ENCODE results near the gene GAD2. TPM values are rescaled to one million over a fixed set of nuclear protein-coding genes. Genes with fewer than 3 reads are reported as not detected.

The GAD2 gene
- total RNA-seq, 1 donor from 2014 or later: 0.41 TPM

- H3K79me2 ChIP-seq (ENCODE audit: low read depth): no peaks in the 10 kb centered on the region
- no peaks in the 10 kb centered on the region for H3K9me3 ChIP-seq (ENCODE audit: low read depth)
- H3K27ac Mint-ChIP-seq: no peak overlapping the region
- TF ChIP-seq EZH2phosphoT487 (IDR thresholded peaks at IDR 0.05) (no peak), EZH2 (IDR thresholded peaks at IDR 0.05) (no peak), CTCF (IDR thresholded peaks at IDR 0.05) (no peak)
- no peak overlapping the region for H3K27ac ChIP-seq
- no peaks in the 10 kb centered on the region for H3K4me1 ChIP-seq
- H3K9ac ChIP-seq: no peak overlapping the region
- H2AFZ ChIP-seq (replicated peaks): no peak overlapping the region
- no peaks in the 10 kb centered on the region for H4K20me1 ChIP-seq (ENCODE audit: low read depth)
- no peaks in the 10 kb centered on the region for H3K27me3 Mint-ChIP-seq (ENCODE audit: insufficient read depth, low read depth)
- no peak overlapping the region for H3K4me3 ChIP-seq
- H3K4me1 Mint-ChIP-seq: peaks cover under 1% of the 10 kb centered on the region
- no peak overlapping the region for H3K4me3 Mint-ChIP-seq
- no peak for DNase-seq (ENCODE audit: low spot score)
- H3K27me3 ChIP-seq: no peaks in the 10 kb centered on the region
- no peaks in the 10 kb centered on the region for H3F3A ChIP-seq (ENCODE audit: low read depth)
- no peak overlapping the region for H3K4me2 ChIP-seq
- H3K9me3 Mint-ChIP-seq: no peaks in the 10 kb centered on the region
- H3K36me3 Mint-ChIP-seq: peaks cover 2% of the 10 kb centered on the region
- no peaks in the 10 kb centered on the region for H3K36me3 ChIP-seq
These were observed 19.3 kb upstream of the GAD2 start for GRCh38 chr10:26197248-26197647.

GRCh38 chr10:26198119-26198518 is 18.5 kb upstream of the GAD2 start:
- Histone ChIP-seq H3K9ac (no peak overlapping the region), H3K4me1 (no peaks in the 10 kb centered on the region), H3K36me3 (no peaks in the 10 kb centered on the region), H3K79me2 (ENCODE audit: low read depth) (no peaks in the 10 kb centered on the region), H3K27ac (no peak overlapping the region), H3K4me2 (no peak overlapping the region), H3K9me3 (ENCODE audit: low read depth) (no peaks in the 10 kb centered on the region), H3F3A (ENCODE audit: low read depth) (no peaks in the 10 kb centered on the region), H2AFZ (replicated peaks) (no peak overlapping the region), H3K4me3 (no peak overlapping the region), H3K27me3 (no peaks in the 10 kb centered on the region), H4K20me1 (ENCODE audit: low read depth) (no peaks in the 10 kb centered on the region)
- no peaks in the 10 kb centered on the region for H3K4me1 Mint-ChIP-seq
- no peak overlapping the region for H3K27ac Mint-ChIP-seq
- TF ChIP-seq EZH2 (IDR thresholded peaks at IDR 0.05): no peak
- no peak for TF ChIP-seq EZH2phosphoT487 (IDR thresholded peaks at IDR 0.05)
- no peak for TF ChIP-seq CTCF (IDR thresholded peaks at IDR 0.05)
- no peaks in the 10 kb centered on the region for H3K9me3 Mint-ChIP-seq
- peaks cover 2% of the 10 kb centered on the region for H3K36me3 Mint-ChIP-seq
- H3K27me3 Mint-ChIP-seq (ENCODE audit: insufficient read depth, low read depth): no peaks in the 10 kb centered on the region
- DNase-seq (ENCODE audit: low spot score): no peak
- no peak overlapping the region for H3K4me3 Mint-ChIP-seq

GRCh38 chr10:26199841-26200240 is 16.7 kb upstream of the GAD2 start:
- H3K36me3 ChIP-seq: no peaks in the 10 kb centered on the region
- H4K20me1 ChIP-seq (ENCODE audit: low read depth): no peaks in the 10 kb centered on the region
- no peaks in the 10 kb centered on the region for H3K27me3 ChIP-seq
- no peaks in the 10 kb centered on the region for H3K4me1 ChIP-seq
- H3K9me3 ChIP-seq (ENCODE audit: low read depth): no peaks in the 10 kb centered on the region
- Mint-ChIP-seq H3K27me3 (ENCODE audit: insufficient read depth, low read depth) (no peaks in the 10 kb centered on the region), H3K4me3 (no peak overlapping the region), H3K36me3 (peaks cover 2% of the 10 kb centered on the region), H3K27ac (no peak overlapping the region), H3K4me1 (no peaks in the 10 kb centered on the region), H3K9me3 (no peaks in the 10 kb centered on the region)
- no peak overlapping the region for H3K4me3 ChIP-seq
- H3K9ac ChIP-seq: no peak overlapping the region
- H2AFZ ChIP-seq (replicated peaks): no peak overlapping the region
- H3F3A ChIP-seq (ENCODE audit: low read depth): no peaks in the 10 kb centered on the region
- no peak for DNase-seq (ENCODE audit: low spot score)
- H3K27ac ChIP-seq: no peak overlapping the region
- TF ChIP-seq CTCF (IDR thresholded peaks at IDR 0.05) (no peak), EZH2phosphoT487 (IDR thresholded peaks at IDR 0.05) (no peak), EZH2 (IDR thresholded peaks at IDR 0.05) (no peak)
- H3K79me2 ChIP-seq (ENCODE audit: low read depth): no peaks in the 10 kb centered on the region
- no peak overlapping the region for H3K4me2 ChIP-seq
